Muscle of leg (tissue), 11 donors: Measurements from ENCODE around the gene LMOD3. TPM values are rescaled to one million over a fixed set of nuclear protein-coding genes. Genes with fewer than 3 reads are reported as not detected.

Experiments used
- DNase-seq: peaks from one replicate; pipeline ENCODE4 v3.0.0; 2013
- H3K27ac ChIP-seq: one replicate; pipeline ENCODE4 v1.5.1; 2013; ENCODE audit warnings: mild to moderate bottlenecking, low read length, control low read depth
- H3K27me3 ChIP-seq: one replicate; pipeline ENCODE4 v1.6.1; 2013; ENCODE audit warnings: low read length; ENCODE audit not compliant: control insufficient read depth, insufficient read depth
- H3K36me3 ChIP-seq: one replicate; pipeline ENCODE4 v1.6.1; 2013; ENCODE audit warnings: low read length; ENCODE audit not compliant: control insufficient read depth, insufficient read depth
- H3K4me1 ChIP-seq: one replicate; pipeline ENCODE4 v1.6.1; 2013; ENCODE audit warnings: low read length; ENCODE audit not compliant: control insufficient read depth, insufficient read depth
- H3K4me3 ChIP-seq: one replicate; pipeline ENCODE4 v1.5.1; 2013; ENCODE audit warnings: low read length, control low read depth
- H3K9me3 ChIP-seq: replicated peaks from 2 replicates; pipeline ENCODE4 v1.6.1; 2013; ENCODE audit warnings: low read depth, low read length; ENCODE audit not compliant: control insufficient read depth
- WGBS: methylation state at CpG from one replicate; pipeline ENCODE4 v1.1.5; 2013; ENCODE audit warnings: missing lambda C conversion rate; ENCODE audit not compliant: insufficient coverage; 5-methylcytosine and 5-hydroxymethylcytosine counted together
- polyA plus RNA-seq, 8 donors: library from polyadenylated mRNA; unstranded; fragments of 120-200 nt; gene quantifications; one replicate each; pipeline versions ENCODE4 v1.2.1 to v1.2.3, GENCODE V29; 2013; ENCODE audit warnings: inconsistent platforms in 1 of 8, low replicate concordance in 1 of 8; ENCODE audit not compliant: insufficient read length in 8 of 8, insufficient read depth in 1 of 8
- total RNA-seq: library from RNA; stranded (reverse); fragments of 120-200 nt; gene quantifications from one replicate; pipeline ENCODE4 v1.2.4, GENCODE V29; 2013

Gene LMOD3
- total and polyA plus RNA-seq, 9 donors = 90.3 to 160 (median 127) TPM

DNA sequence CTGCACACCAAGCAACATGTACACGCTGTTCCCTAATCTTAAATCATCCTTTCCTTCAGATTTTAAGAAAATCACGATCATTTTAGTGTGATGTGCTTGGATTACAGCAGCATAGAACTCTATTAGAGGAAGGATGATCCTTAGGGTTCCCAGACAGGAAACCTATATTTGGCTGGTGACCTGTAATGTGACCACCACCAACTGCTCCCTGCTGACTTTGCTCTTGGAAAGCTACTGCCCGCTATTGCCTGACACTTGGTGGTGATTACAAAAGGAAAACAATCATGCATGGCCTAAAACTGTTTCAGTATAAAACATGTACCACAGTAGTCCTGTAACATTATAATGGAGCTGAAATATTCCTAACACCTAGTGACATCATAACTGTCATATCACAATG is 27.2 kb upstream of the LMOD3 start:
- Histone ChIP-seq H3K27me3 (no peaks in the 10 kb centered on the region), H3K4me3 (no peak overlapping the region), H3K4me1 (no peaks in the 10 kb centered on the region), H3K27ac (peak overlapping the region; percentile 31), H3K9me3 (no peaks in the 10 kb centered on the region), H3K36me3 (no peaks in the 10 kb centered on the region)
- peak; percentile 27 for DNase-seq
- WGBS = no CpG with 5 or more reads among the region's 3 CpGs

DNA sequence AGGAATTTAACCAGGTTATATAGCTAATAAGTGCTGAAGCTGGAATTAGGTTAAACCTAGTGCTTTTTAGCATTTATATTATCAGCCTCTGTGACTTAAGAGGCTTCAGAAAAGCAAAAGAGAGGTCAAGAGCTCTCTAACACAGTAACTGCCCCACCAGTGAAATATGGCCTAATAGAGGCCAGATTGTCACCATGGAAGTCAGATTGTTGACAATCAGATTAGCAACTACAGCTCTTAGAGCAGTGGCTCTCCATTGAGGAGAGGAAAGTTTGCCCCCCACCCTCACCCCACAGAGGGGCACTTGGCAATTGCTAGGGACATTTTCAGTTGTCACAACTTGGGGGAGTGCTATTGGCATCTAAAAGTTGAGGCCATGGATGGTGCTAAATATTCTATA is 23.3 kb upstream of the LMOD3 start:
- no peak overlapping the region for H3K27ac ChIP-seq
- H3K4me3 ChIP-seq = no peak overlapping the region
- peaks cover 7% of the 10 kb centered on the region for H3K4me1 ChIP-seq
- DNase-seq = no peak
- H3K36me3 ChIP-seq = no peaks in the 10 kb centered on the region
- H3K27me3 ChIP-seq = no peaks in the 10 kb centered on the region
- H3K9me3 ChIP-seq = no peaks in the 10 kb centered on the region

DNA sequence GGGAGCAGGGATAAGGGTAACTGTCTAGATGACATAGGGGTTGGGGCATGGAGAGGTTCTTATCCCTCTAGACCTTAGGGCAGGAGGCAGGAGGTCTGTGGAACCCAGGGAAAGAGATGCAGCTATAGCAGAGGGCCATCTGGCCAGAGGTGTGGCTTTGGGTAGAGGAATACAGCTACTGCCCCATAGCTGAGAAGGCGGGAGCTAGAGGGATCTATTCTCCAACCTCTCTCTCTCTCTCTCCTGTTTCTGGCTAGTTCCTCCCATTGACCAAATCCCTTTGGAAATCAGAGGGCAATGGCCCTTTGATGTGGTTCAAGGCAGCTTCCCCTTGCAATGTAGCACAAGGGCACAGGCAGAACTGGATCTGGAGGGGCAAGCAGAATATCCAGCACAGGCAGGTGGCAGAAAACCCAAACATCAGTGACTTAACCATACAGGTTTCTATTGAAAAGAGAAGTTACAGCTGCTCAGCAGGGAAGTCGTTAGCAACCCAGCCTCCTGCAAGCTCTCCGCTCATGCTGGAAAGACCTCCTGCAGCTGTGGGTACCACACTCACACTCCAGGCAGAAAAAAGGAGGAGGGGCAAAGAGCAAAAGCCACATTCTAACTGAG is 22.3 kb upstream of the LMOD3 start:
- Histone ChIP-seq H3K4me3 (no peak overlapping the region), H3K27me3 (no peaks in the 10 kb centered on the region), H3K4me1 (peaks cover 7% of the 10 kb centered on the region), H3K36me3 (no peaks in the 10 kb centered on the region), H3K9me3 (no peaks in the 10 kb centered on the region), H3K27ac (no peak overlapping the region)
- WGBS = 42% methylated on average over 2 of the region's 3 CpGs
- no peak for DNase-seq

DNA sequence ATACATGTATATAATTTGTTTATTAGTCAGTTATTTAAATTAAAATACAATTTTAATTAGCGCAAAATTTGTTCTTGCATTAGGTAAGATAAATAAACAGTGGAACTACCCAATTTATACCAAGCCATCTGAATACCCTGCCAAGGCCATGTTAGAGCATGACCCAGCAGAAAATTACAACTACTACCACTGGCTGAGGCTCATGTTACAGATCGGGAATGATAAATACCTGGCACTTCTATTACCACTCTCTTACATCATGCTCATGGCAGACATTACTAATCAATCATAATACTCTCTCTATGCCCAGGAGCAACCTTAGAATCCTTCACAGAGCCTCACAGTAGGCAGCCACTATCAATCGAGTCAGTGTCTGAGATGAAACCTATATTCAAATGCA is 21.2 kb upstream of the LMOD3 start:
- H3K27me3 ChIP-seq = no peaks in the 10 kb centered on the region
- H3K4me3 ChIP-seq = no peak overlapping the region
- WGBS = 57% methylated on average over 1 of the region's 3 CpGs
- H3K36me3 ChIP-seq = no peaks in the 10 kb centered on the region
- peaks cover 7% of the 10 kb centered on the region for H3K4me1 ChIP-seq
- peak; percentile 30 for DNase-seq
- H3K27ac ChIP-seq = no peak overlapping the region
- H3K9me3 ChIP-seq = no peaks in the 10 kb centered on the region

DNA sequence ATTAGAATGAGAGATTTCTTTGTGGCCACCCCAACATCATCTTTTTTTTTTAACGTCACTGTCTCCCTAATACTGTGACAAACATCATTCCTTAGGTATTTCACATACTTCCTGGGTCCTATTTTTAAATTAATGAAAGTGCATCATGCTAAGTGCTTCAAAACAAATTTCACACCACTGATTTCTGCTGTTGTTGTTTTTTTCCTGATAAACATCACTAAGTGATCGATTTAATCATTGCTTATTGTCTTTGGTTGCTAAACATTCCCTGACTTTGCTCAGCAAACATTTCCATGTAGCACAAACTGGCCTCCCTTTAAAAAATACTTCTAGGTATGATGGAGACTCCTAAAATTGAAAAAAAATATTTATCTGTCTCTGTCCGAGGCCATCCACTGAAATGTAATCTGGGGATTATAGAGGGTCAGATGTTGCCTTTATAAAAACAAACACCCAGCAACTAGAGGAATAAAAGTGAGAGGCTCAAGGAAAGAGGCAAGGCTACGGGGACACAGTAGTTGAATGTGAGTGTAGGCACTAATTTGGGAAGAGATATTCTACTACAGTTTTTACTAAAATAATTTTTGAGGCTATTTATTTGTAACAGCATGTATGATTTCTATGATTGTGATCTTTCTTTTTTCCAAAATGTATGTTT is 20.5 kb upstream of the LMOD3 start:
- Histone ChIP-seq H3K9me3 (no peaks in the 10 kb centered on the region), H3K36me3 (no peaks in the 10 kb centered on the region), H3K4me3 (no peak overlapping the region), H3K4me1 (peaks cover 7% of the 10 kb centered on the region), H3K27ac (peak overlapping the region; percentile 38), H3K27me3 (no peaks in the 10 kb centered on the region)
- no CpG with 5 or more reads among the region's 4 CpGs for WGBS
- no peak for DNase-seq

DNA sequence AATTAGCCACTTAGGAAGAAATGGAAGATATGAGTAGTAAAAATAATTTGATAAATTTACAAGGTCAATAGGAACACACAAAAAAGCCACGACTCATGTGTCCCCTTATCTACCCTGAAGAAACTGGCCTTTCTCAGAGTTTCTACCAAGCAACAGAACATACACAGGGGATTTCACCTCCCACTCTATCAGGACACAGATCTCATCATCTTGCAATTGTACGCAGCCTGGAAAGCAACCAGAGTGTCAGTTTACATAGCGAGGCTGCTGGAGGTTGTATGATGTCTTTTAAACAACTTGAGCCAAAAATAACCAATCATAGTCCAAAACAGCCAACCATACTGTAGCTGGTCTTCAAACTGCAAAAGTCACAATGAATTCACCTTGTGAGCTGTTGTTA is 19.7 kb upstream of the LMOD3 start:
- peak; percentile 48 for DNase-seq
- H3K4me1 ChIP-seq = peaks cover 7% of the 10 kb centered on the region
- no peaks in the 10 kb centered on the region for H3K36me3 ChIP-seq
- H3K27ac ChIP-seq = peak overlapping the region; percentile 38
- no peaks in the 10 kb centered on the region for H3K9me3 ChIP-seq
- H3K4me3 ChIP-seq = no peak overlapping the region
- H3K27me3 ChIP-seq = no peaks in the 10 kb centered on the region
- WGBS = no CpG with 5 or more reads among the region's 3 CpGs

DNA sequence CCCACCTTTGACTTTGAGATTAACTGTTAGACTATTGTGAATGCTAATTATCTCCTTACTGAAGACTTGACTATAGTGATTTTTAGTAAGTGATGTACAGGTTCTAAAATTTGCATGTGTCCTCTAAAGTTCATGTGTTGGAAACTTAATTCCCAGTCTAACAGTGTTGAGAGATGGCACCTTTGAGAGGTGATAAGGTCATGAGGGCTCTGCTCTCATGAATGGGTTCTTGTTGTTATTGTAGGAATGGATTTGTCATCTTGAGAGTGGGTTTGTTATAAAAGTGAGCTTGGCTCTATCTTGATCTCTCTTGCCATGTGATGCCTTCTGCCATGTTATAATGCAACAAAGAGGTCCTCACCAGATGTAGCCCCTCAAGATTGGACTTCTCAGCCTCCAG is 18.9 kb upstream of the LMOD3 start:
- no peaks in the 10 kb centered on the region for H3K9me3 ChIP-seq
- peaks cover 7% of the 10 kb centered on the region for H3K4me1 ChIP-seq
- H3K36me3 ChIP-seq = no peaks in the 10 kb centered on the region
- H3K27me3 ChIP-seq = no peaks in the 10 kb centered on the region
- H3K4me3 ChIP-seq = no peak overlapping the region
- H3K27ac ChIP-seq = no peak overlapping the region
- DNase-seq = no peak

DNA sequence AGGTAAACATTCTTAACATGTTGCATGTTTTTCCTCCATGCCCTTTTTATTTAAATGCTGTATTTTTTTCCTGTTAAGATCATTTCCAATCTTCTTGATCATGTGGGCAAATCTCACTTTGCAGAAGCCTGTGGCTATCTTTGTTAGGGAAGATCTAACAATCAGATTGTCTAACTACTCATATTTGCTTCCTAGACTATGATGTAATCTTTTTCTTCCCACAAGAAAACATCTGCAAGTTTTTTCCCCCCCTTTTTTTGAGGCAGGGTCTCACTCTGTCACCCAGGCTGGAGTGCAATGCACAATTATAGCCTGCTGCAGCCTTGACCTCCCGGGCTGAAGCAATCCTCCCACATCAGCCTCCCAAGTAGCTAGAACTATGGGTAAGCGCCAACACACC is 15.0 kb upstream of the LMOD3 start:
- no peaks in the 10 kb centered on the region for H3K27me3 ChIP-seq
- no peaks in the 10 kb centered on the region for H3K9me3 ChIP-seq
- no CpG with 5 or more reads among the region's 2 CpGs for WGBS
- no peak overlapping the region for H3K4me3 ChIP-seq
- H3K36me3 ChIP-seq = no peaks in the 10 kb centered on the region
- H3K27ac ChIP-seq = no peak overlapping the region
- DNase-seq = no peak
- H3K4me1 ChIP-seq = peaks cover 2% of the 10 kb centered on the region

DNA sequence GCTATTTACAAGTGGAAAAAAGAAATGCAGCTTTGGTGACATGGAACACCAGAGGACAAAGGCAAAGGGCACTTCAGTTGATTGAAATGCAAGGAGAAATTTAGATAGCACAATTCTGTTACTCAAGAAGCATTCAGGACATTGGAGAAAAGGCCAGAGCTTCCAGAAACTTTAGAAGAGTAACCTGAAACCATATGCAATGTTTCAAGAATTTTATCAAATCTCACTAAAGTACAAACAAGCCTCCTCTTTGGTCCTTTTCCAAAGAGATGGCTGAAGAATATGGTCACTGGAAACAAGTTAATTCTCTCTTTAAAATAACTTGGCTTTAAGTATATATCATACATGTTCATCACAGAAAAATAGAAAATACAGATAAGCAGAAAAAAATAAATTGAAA is 14.6 kb upstream of the LMOD3 start:
- H3K4me3 ChIP-seq = no peak overlapping the region
- no peaks in the 10 kb centered on the region for H3K27me3 ChIP-seq
- H3K27ac ChIP-seq = no peak overlapping the region
- H3K9me3 ChIP-seq = no peaks in the 10 kb centered on the region
- no peaks in the 10 kb centered on the region for H3K36me3 ChIP-seq
- no peak for DNase-seq
- no peaks in the 10 kb centered on the region for H3K4me1 ChIP-seq

DNA sequence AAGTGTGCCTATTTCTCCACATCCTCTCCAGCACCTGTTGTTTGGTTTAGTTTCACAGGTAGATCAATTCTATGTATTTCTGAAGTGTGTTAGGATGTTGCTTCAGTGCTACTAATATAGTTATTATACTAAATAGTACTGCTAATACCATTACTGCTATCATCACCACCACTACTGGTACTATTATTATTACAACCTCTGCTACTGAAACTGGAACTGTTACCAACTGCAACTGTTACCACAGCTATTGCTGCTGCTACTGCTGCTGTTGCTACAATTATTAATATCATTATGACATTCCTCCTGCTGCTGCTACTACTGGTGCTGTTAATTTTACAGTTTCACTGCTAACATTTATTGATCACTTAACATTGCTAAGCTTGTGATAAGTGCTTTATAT is 8.3 kb upstream of the LMOD3 start:
- no peak overlapping the region for H3K4me3 ChIP-seq
- H3K9me3 ChIP-seq = no peaks in the 10 kb centered on the region
- H3K4me1 ChIP-seq = no peaks in the 10 kb centered on the region
- H3K36me3 ChIP-seq = no peaks in the 10 kb centered on the region
- DNase-seq = no peak
- no peaks in the 10 kb centered on the region for H3K27me3 ChIP-seq
- no peak overlapping the region for H3K27ac ChIP-seq

DNA sequence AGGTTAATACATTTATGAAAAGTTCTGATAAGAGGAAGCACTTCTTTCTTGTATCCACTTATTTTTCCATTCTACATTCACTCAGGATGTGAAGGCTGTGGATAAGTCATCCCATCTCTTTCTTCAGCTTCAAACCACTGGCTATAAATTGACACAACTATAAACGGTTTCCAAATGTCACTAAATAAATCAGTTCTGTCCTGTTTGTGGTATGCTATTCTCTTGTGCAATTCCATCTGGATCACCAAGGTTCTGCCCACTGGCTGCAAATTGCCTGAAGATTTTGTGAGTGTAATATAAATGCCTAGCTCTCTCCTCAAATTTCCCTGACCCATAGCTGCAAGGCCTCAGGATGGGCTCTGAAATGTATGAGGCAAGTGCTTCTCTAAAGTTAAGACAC is 7.1 kb upstream of the LMOD3 start:
- no CpG with 5 or more reads among the region's 1 CpG for WGBS

More for the DNA sequence above, 7.1 kb upstream of the LMOD3 start:
- Histone ChIP-seq H3K4me1 (no peaks in the 10 kb centered on the region), H3K27ac (no peak overlapping the region), H3K9me3 (no peaks in the 10 kb centered on the region), H3K36me3 (no peaks in the 10 kb centered on the region), H3K27me3 (no peaks in the 10 kb centered on the region), H3K4me3 (no peak overlapping the region)
- DNase-seq = no peak
